NCI-H226 (cell line): Measurements from ENCODE around the gene GCFC2.

Experiments used
- DNase-seq: peaks from one replicate; pipeline ENCODE4 v3.0.0-alpha.2; 2015

GCFC2 gene

GRCh38 chr2:75622500-75622899 is 88.2 kb downstream of the GCFC2 start:
- DNase-seq, result no peak

- DNase-seq, result no peak
Measured at GRCh38 chr2:75621228-75621627, 89.5 kb downstream of the GCFC2 start.

DNA sequence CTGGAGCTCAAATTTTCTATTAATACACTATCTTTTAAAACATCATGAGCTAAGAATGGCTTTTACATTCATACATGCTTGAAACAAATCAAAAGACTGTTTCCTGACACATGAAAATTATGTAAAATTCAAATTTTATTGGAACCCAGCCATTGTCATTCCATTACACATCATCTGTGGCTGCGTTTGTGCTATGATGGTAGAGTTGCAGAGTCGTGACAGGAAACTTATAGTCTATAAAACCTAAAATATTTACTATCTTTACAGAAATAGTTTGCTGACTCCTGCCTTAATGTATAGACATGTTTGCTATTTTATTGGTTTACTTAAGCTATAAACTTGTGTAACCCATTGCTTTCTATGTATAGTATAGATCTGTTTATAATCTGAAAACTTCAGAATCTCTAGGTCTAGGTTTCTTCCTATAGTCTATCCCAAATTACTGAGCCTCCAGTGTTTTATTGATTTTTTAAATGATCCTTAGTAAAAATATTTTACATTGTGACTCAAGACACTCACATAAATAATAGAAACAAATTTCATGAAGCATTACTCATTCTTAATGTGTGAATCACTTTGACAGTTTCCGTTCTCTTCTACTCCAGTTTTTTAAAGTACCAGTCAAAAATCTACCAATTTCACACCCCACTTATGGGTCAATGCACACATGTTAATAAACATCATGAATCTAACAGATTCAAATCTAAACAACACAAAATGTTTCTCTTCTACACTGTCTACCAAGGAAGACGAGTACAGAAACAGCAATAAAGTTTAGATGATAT is 90.6 kb downstream of the GCFC2 start:
- DNase-seq, result peak; percentile 39

DNA sequence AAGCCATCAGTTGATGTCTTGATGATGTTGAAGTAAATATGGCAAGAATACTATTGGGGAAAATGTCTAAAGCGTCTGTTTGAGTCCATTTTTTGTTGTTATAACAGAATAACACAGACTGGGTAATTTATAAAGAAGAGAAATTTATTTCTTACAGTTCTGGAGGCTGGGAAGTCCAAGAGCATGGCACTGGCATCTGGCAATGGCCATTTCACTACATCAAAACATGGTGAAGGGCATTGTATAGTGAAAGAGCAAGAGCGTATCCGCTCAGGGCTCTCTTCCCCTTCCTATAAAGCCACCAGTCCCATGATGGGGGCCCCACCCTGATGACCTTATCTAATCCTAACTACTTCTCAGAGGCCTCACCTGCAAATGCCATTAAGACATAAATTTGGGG is 93.8 kb downstream of the GCFC2 start:
- no peak for DNase-seq

DNA sequence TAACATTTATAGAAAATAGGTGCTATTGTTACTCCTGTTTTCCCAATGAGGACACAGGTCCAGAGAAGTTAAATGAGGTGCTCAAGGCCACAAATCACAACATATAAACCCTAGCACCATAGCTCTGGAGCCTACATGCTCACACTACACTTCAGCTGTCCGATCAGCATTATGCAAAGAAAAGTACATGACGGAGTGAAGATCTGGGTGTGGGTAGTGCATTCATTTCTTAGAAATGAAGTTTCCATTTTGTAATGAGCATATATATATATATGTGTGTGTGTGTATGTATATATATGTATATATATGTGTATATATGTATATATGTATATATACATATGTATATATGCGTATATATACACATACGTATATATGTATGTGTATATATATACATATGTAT is 94.3 kb downstream of the GCFC2 start:
- no peak for DNase-seq

DNA sequence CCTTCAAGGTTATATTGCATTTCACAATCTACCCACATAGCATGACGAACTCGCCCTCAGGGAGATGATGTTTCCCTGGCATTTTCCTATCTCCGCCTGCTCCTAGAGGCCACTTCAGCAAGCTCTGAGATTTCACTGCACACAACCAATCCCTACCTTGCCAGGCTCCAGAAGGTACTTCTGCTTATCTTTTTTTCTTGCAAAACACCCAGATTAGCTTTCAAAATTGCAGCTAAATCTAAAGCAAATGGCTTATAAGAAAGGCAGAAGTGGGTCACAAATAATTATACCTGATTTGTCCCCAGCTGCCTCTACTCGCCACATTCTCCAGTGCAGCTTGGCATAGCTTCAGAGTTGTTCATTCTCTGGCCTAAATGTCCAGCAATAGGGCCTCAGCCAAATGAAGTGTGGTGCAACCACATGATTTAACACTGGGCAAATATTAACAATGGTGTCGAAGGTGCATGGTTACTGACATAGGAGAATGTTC is 96.5 kb downstream of the GCFC2 start:
- peak; percentile 82 for DNase-seq

DNA sequence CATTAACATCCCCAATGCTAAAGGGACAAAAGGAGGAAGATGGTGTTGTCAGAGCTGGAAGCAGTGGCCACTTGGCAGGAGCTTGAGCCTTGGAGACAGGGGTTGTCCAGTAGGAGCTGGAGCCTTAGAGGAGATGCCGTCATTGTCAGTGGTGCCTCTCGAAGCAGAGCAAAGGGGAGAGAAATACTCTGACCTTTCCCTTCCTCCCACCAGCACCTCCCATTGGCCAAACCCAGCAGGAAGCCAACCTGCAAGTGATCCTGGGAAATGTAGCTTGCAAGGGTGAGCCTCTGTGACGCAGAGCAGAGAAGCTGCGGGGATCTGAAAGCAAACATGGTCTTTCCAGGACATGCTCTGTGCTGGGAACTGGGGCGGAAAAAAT is 97.9 kb downstream of the GCFC2 start:
- DNase-seq, result no peak
